OCI-LY3 (cell line): ENCODE measurements around the gene ZSCAN1.
"Not testable (repeated sequence)": the region's sequence is repeated elsewhere in the genome, so short reads cannot be mapped to it uniquely, and the experiment has no call there.

ENCODE experiments used
- H2AFZ ChIP-seq: fragments of 200-600, 300-600 bp; shearing (Covaris generic); 2 replicates; pipeline ENCODE4 v1.6.0; 2014; ENCODE audit warnings: antibody characterized with exemption, low read depth, low read length
- H3K27ac ChIP-seq: fragments of 200-600, 300-600 bp; sonication (generic); 2 replicates; pipeline ENCODE4 v1.5.1; 2014; ENCODE audit warnings: mild to moderate bottlenecking, low read length, moderate library complexity, mixed read lengths
- H3K27me3 ChIP-seq: fragments of 200-600, 300-600 bp; sonication (generic); 2 replicates; pipeline ENCODE4 v1.6.1; 2014; ENCODE audit warnings: low read depth, low read length, mixed read lengths
- H3K36me3 ChIP-seq: fragments of 200-600, 300-600 bp; sonication (generic); replicated peaks from 2 replicates; pipeline ENCODE3; 2014; ENCODE audit warnings: low read depth, low read length, mixed read lengths
- H3K4me1 ChIP-seq: fragments of 300-600, 200-600 bp; sonication (generic); 2 replicates; pipeline ENCODE4 v1.6.1; 2014; ENCODE audit warnings: low read length, mixed read lengths
- H3K4me2 ChIP-seq: fragments of 200-600, 300-600 bp; sonication (generic); 2 replicates; pipeline ENCODE4 v1.6.1; 2014; ENCODE audit warnings: low read length, mixed read lengths
- H3K4me3 ChIP-seq: fragments of 300-600, 200-600 bp; sonication (generic); 2 replicates; pipeline ENCODE4 v1.5.1; 2014; ENCODE audit warnings: antibody characterized with exemption, mild to moderate bottlenecking, low read length, moderate library complexity
- H3K79me2 ChIP-seq: fragments of 300-600, 200-600 bp; shearing (Covaris generic); 2 replicates; pipeline ENCODE4 v1.6.1; 2014; ENCODE audit warnings: mild to moderate bottlenecking, low read length, mixed read lengths
- H3K9ac ChIP-seq: fragments of 300-600, 200-600 bp; shearing (Covaris generic); 2 replicates; pipeline ENCODE4 v1.6.0; 2014; ENCODE audit warnings: mild to moderate bottlenecking, low read length, moderate library complexity
- H3K9me3 ChIP-seq: fragments of 200-600, 300-600 bp; shearing (Covaris generic); 2 replicates; pipeline ENCODE4 v1.6.1; 2014; ENCODE audit warnings: low read length, mixed read lengths; ENCODE audit not compliant: insufficient read depth
- H4K20me1 ChIP-seq: fragments of 200-600, 300-600 bp; sonication (generic); 2 replicates; pipeline ENCODE4 v1.6.1; 2016; ENCODE audit warnings: low read length, mixed read lengths; ENCODE audit not compliant: insufficient read depth
- CTCF ChIP-seq: fragments of 200-600, 300-600 bp; sonication (generic); IDR thresholded peaks from 2 replicates; pipeline ENCODE4 v1.5.1; 2014; ENCODE audit warnings: antibody characterized with exemption, low read length, low read depth
- EZH2phosphoT487 ChIP-seq: fragments of 200-600 bp; shearing (Covaris generic); IDR thresholded peaks from 2 replicates; pipeline ENCODE4 v1.6.1; 2018; ENCODE audit warnings: antibody characterized with exemption, mixed run types, low read depth

Gene ZSCAN1

GRCh38 chr19:58002384-58003173 lies 31.2 kb upstream of the ZSCAN1 start, which contains the start of gene ZNF606:
ZNF606 (minus strand) TSS chr19:58002820; CDS start chr19:58001319, 1,501 bp downstream.
- H3K36me3 ChIP-seq, result peaks cover 80% of the 10 kb centered on the region
- H3K9me3 ChIP-seq, result peaks cover 49% of the 10 kb centered on the region
- no peaks in the 10 kb centered on the region for H4K20me1 ChIP-seq
- peak within 1 kb of the TSS; percentile 82 for H3K4me3 ChIP-seq
- peak within 1 kb of the TSS; percentile 67 for H3K4me2 ChIP-seq
- no peak for TF ChIP-seq CTCF
- no peak for TF ChIP-seq EZH2phosphoT487
- peak within 1 kb of the TSS; percentile 61 for H3K9ac ChIP-seq
- peaks cover 8% of the 10 kb centered on the region for H3K4me1 ChIP-seq
- no peak within 1 kb of the TSS for H3K27ac ChIP-seq
- no peaks in the 10 kb centered on the region for H3K27me3 ChIP-seq
- peak within 1 kb of the TSS; percentile 95 for H2AFZ ChIP-seq
- H3K79me2 ChIP-seq, result peaks cover 8% of the 10 kb centered on the region

- Histone ChIP-seq H3K4me3 (peak overlapping the region; percentile 82), H3K36me3 (peaks cover 72% of the 10 kb centered on the region), H2AFZ (peak overlapping the region; percentile 95), H3K27me3 (no peaks in the 10 kb centered on the region), H4K20me1 (no peaks in the 10 kb centered on the region), H3K4me2 (peak overlapping the region; percentile 67), H3K79me2 (peaks cover 8% of the 10 kb centered on the region), H3K9ac (peak overlapping the region; percentile 35; the same call in 1 of the 2 replicates), H3K9me3 (peaks cover 51% of the 10 kb centered on the region), H3K4me1 (peaks cover 8% of the 10 kb centered on the region), H3K27ac (no peak overlapping the region)
- TF ChIP-seq CTCF, result no peak
- no peak for TF ChIP-seq EZH2phosphoT487
Observed at GRCh38 chr19:58003174-58003828, 30.5 kb upstream of the ZSCAN1 start.

GRCh38 chr19:58007285-58007684 lies 26.5 kb upstream of the ZSCAN1 start:
- H3K27me3 ChIP-seq, result no peaks in the 10 kb centered on the region
- H3K27ac ChIP-seq, result no peak overlapping the region
- H3K4me2 ChIP-seq, result no peak overlapping the region
- no peak overlapping the region for H2AFZ ChIP-seq
- no peak overlapping the region for H3K4me3 ChIP-seq
- peaks cover 46% of the 10 kb centered on the region for H3K9me3 ChIP-seq
- H3K79me2 ChIP-seq, result peaks cover under 1% of the 10 kb centered on the region; the same call in 1 of the 2 replicates
- no peak overlapping the region for H3K9ac ChIP-seq
- peaks cover 4% of the 10 kb centered on the region; the same call in 1 of the 2 replicates for H3K4me1 ChIP-seq
- peaks cover 36% of the 10 kb centered on the region for H3K36me3 ChIP-seq
- H4K20me1 ChIP-seq, result no peaks in the 10 kb centered on the region
- TF ChIP-seq CTCF (peak; percentile 8; the same call in 1 of the 2 replicates), EZH2phosphoT487 (no peak)

- H3K36me3 ChIP-seq, result peaks cover 27% of the 10 kb centered on the region
- not testable (repeated sequence) for H3K4me1 ChIP-seq, H3K27ac ChIP-seq, H3K4me3 ChIP-seq, H4K20me1 ChIP-seq, H3K27me3 ChIP-seq, H2AFZ ChIP-seq, H3K9ac ChIP-seq, H3K4me2 ChIP-seq, H3K79me2 ChIP-seq
- peaks cover 44% of the 10 kb centered on the region for H3K9me3 ChIP-seq
Observed at GRCh38 chr19:58008877-58009276, 24.9 kb upstream of the ZSCAN1 start.
